ENCODE results near the gene CCDC57.

- TF ChIP-seq CTCF (IDR thresholded peaks at IDR 0.05; ENCODE audit: borderline replicate concordance, extremely low read depth, low read length, poor library complexity, severe bottlenecking) (no peak), EZH2 (IDR thresholded peaks at IDR 0.05; ENCODE audit: borderline replicate concordance, low read depth, low read length, severe bottlenecking) (no peak)
These were observed 33.9 kb upstream of the CCDC57 start for GRCh38 chr17:82246365-82247181.
